Colonic mucosa (tissue), 4 donors: ENCODE measurements around the gene ZNF544. TPM values are rescaled to one million over a fixed set of nuclear protein-coding genes. Genes with fewer than 3 reads are reported as not detected.

Experiments used
- DNase-seq: peaks from one replicate; pipeline ENCODE4 v3.0.0-alpha.2; 2020
- H3K27ac ChIP-seq: fragments of 200-600 bp; one replicate; pipeline ENCODE4 v1.8.0; 2021
- H3K27me3 ChIP-seq: fragments of 200-600 bp; one replicate; pipeline ENCODE4 v1.8.0; 2021
- H3K36me3 ChIP-seq: fragments of 200-600 bp; one replicate; pipeline ENCODE4 v1.8.0; 2021
- H3K4me1 ChIP-seq: fragments of 200-600 bp; one replicate; pipeline ENCODE4 v1.8.0; 2021; ENCODE audit warnings: mild to moderate bottlenecking
- H3K4me3 ChIP-seq: fragments of 200-600 bp; one replicate; pipeline ENCODE4 v1.8.0; 2021
- H3K9ac ChIP-seq, 2 donors: one replicate each; pipeline ENCODE4 v1.7.0; 2013; ENCODE audit warnings: control low read depth in 2 of 2, low read depth in 2 of 2, low read length in 2 of 2
- H3K9me3 ChIP-seq: fragments of 200-600 bp; one replicate; pipeline ENCODE4 v1.8.0; 2021
- intact Hi-C: fragments of 100-400 bp; cut with DNase I; formaldehyde crosslinking; loops from one replicate; pipeline ENCODE4 v1.14.1; 2022
- total RNA-seq, 2 donors: library from RNA; stranded (reverse); fragmentation: NEBNext Ultra II Directional in 1 of 2; extraction: Animal tissue kit (Norgen Biotek cat#: 25700) in 1 of 2; gene quantifications; one replicate each; pipeline ENCODE4 v1.2.1, GENCODE V29; 2021
- TF ChIP-seq, protein P1 (sequence below): fragments of 200-600 bp; IDR thresholded peaks from one replicate; pipeline ENCODE4 v1.8.0; 2022; ENCODE audit warnings: antibody characterized with exemption, mild to moderate bottlenecking
- donor health status: healthy.
- donor health status: DM: no; HTN: no; CAD: no.
- donor health status: DM: no; HTN: no; CAD: no.

ZNF544 gene
- total RNA-seq, 2 donors from 2014 or later: 17.2 to 29.6 TPM

DNA sequence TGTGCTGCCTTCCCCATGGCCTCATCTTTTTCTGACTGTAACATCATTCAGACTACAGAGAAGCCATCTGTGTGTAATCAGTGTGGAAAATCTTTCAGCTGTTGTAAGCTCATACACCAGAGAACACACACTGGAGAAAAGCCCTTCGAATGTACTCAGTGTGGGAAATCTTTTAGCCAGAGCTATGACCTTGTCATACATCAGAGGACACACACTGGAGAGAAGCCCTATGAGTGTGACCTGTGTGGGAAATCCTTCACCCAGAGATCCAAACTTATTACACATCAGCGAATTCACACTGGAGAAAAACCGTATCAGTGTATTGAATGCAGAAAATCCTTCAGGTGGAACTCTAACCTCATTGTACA is 32.9 kb downstream of the ZNF544 start:
- Histone ChIP-seq H3K4me3 (no peak overlapping the region), H3K27ac (no peak overlapping the region), H3K27me3 (no peaks in the 10 kb centered on the region), H3K9me3 (peaks cover 46% of the 10 kb centered on the region), H3K36me3 (peaks cover 14% of the 10 kb centered on the region), H3K9ac (no peak overlapping the region), H3K4me1 (no peaks in the 10 kb centered on the region)
- TF ChIP-seq, protein P1, sequence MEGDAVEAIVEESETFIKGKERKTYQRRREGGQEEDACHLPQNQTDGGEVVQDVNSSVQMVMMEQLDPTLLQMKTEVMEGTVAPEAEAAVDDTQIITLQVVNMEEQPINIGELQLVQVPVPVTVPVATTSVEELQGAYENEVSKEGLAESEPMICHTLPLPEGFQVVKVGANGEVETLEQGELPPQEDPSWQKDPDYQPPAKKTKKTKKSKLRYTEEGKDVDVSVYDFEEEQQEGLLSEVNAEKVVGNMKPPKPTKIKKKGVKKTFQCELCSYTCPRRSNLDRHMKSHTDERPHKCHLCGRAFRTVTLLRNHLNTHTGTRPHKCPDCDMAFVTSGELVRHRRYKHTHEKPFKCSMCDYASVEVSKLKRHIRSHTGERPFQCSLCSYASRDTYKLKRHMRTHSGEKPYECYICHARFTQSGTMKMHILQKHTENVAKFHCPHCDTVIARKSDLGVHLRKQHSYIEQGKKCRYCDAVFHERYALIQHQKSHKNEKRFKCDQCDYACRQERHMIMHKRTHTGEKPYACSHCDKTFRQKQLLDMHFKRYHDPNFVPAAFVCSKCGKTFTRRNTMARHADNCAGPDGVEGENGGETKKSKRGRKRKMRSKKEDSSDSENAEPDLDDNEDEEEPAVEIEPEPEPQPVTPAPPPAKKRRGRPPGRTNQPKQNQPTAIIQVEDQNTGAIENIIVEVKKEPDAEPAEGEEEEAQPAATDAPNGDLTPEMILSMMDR: no peak
- DNase-seq: no peak
- intact Hi-C loops: no loop called here

DNA sequence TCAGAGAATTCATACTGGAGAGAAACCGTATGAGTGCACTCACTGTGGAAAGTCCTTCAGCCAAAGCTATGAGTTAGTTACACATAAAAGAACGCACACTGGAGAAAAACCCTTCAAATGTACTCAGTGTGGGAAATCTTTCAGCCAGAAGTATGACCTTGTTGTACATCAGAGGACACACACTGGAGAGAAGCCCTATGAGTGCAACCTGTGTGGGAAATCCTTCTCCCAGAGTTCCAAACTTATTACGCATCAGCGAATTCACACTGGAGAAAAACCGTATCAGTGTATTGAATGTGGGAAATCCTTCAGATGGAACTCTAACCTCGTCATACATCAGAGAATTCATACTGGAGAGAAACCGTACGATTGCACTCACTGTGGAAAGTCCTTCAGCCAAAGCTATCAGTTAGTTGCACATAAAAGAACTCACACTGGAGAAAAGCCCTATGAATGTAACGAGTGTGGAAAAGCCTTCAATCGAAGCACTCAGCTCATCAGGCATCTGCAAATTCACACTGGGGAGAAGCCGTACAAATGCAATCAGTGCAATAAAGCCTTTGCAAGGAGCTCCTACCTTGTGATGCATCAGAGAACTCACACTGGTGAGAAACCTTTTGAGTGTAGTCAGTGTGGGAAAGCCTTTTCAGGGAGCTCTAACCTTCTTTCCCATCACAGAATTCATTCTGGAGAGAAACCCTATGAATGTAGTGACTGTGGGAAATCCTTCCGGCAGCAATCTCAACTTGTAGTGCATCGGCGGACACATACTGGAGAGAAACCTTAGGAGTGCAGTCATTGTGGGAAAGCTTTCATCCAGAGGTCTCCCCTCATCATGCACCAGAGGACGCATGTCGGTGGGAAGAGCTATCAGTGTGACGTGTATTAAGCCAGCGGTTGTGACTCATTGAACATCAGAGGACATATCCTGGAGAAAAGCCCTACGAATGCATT is 33.5 kb downstream of the ZNF544 start:
- intact Hi-C loops: no loop called here
- H3K4me3 ChIP-seq: no peak overlapping the region
- H3K27ac ChIP-seq: no peak overlapping the region
- no peak for DNase-seq
- H3K36me3 ChIP-seq: peaks cover 14% of the 10 kb centered on the region
- H3K4me1 ChIP-seq: no peaks in the 10 kb centered on the region
- no peak overlapping the region for H3K9ac ChIP-seq
- peaks cover 50% of the 10 kb centered on the region for H3K9me3 ChIP-seq
- H3K27me3 ChIP-seq: no peaks in the 10 kb centered on the region
- TF ChIP-seq, protein P1: no peak

DNA sequence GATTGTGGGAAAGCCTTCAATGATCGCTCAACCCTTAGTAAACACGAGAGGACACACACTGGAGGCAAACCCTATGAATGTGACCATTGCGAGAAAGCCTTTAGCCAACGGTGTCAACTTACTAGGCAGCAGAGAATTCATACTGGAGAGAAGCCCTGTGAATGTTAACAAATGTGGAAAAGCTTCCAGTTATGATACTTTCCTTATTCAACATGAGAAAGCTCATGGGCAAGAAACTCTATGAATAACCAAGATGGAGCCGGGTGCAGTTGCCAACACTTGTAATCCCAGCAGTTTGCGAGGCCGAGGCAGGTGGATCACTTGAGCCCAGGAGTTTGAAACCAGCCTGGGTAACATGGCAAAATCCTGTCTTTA is 34.2 kb downstream of the ZNF544 start:
- no peaks in the 10 kb centered on the region for H3K27me3 ChIP-seq

DNA sequence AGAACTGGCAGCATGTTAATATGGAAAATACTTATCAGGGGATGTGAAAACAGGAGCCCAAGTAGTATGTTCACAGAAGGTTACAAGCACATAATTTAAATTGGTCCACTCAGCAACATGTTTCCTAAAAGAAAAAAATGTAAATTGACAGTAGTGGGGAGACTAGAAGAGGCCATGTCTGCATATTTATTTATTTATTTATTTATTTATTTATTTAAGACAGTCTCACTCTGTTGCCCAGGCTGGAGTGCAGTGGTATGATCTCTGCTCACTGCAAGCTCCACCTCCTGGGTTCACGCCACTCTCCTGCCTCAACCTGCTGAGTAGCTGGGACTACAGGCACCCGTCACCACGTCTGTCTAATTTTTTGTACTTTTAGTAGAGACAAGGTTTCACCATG is 36.4 kb downstream of the ZNF544 start:
- H3K9me3 ChIP-seq: peaks cover 46% of the 10 kb centered on the region
- TF ChIP-seq, protein P1: no peak
- DNase-seq: no peak

More for the DNA sequence above, 34.2 kb downstream of the ZNF544 start:
- H3K36me3 ChIP-seq: peaks cover 14% of the 10 kb centered on the region
- no peak overlapping the region for H3K9ac ChIP-seq
- no peak overlapping the region for H3K27ac ChIP-seq
- DNase-seq: no peak
- TF ChIP-seq, protein P1: no peak
- H3K9me3 ChIP-seq: peaks cover 50% of the 10 kb centered on the region
- intact Hi-C loops: no loop called here
- no peaks in the 10 kb centered on the region for H3K4me1 ChIP-seq
- no peak overlapping the region for H3K4me3 ChIP-seq

DNA sequence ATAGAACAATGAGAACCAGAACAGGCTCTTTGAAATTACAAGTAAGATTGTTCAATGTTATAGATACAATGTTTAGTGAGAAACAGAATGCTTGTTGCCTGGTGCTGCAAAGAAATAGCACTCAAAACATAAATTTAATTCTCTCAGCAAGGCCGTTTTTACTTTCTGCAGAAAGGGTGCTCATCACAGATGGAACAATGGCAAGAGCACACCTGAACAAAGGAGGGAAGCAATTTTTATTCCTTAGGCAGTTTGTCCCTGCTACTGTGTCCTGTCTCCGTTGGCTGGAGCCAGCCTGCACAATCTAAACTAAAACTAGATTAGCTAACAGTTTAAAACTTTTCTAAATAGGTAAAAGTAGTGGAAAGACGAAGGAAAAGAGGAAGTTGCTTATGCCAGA is 39.6 kb downstream of the ZNF544 start:
- no peak for DNase-seq

More for the DNA sequence above, 36.4 kb downstream of the ZNF544 start:
- no peaks in the 10 kb centered on the region for H3K27me3 ChIP-seq
- H3K27ac ChIP-seq: no peak overlapping the region
- no peak overlapping the region for H3K4me3 ChIP-seq
- H3K36me3 ChIP-seq: peaks cover 10% of the 10 kb centered on the region
- H3K4me1 ChIP-seq: no peaks in the 10 kb centered on the region
- H3K9ac ChIP-seq: no peak overlapping the region
- intact Hi-C loops: no loop called here

More for the DNA sequence above, 39.6 kb downstream of the ZNF544 start:
- TF ChIP-seq, protein P1: no peak
- intact Hi-C loops: no loop called here
- peaks cover 29% of the 10 kb centered on the region for H3K9me3 ChIP-seq
- H3K4me3 ChIP-seq: no peak overlapping the region
- no peaks in the 10 kb centered on the region for H3K4me1 ChIP-seq
- H3K9ac ChIP-seq: no peak overlapping the region
- no peaks in the 10 kb centered on the region for H3K27me3 ChIP-seq
- no peaks in the 10 kb centered on the region for H3K36me3 ChIP-seq
- no peak overlapping the region for H3K27ac ChIP-seq
